Stimulated activated CD4-positive, alpha-beta T cell treated with anti-CD3 and anti-CD28 coated beads, Interleukin-12 subunit alpha, Interleukin-12 subunit beta, amount 100 ng/mL, for 48 hours (primary cell): ENCODE results near the gene SLC9C1.

Experiments
- DNase-seq, 3 donors: peaks; one replicate each; pipeline ENCODE4 v3.0.0-alpha.2; 2020; ENCODE audit warnings: low read depth in 2 of 3, low spot score in 1 of 3

The SLC9C1 gene

GRCh38 chr3:112115806-112116383, 178.1 kb downstream of the SLC9C1 start:
- DNase-seq: no peak

GRCh38 chr3:112115161-112115739, 178.8 kb downstream of the SLC9C1 start:
- DNase-seq: no peak

DNA sequence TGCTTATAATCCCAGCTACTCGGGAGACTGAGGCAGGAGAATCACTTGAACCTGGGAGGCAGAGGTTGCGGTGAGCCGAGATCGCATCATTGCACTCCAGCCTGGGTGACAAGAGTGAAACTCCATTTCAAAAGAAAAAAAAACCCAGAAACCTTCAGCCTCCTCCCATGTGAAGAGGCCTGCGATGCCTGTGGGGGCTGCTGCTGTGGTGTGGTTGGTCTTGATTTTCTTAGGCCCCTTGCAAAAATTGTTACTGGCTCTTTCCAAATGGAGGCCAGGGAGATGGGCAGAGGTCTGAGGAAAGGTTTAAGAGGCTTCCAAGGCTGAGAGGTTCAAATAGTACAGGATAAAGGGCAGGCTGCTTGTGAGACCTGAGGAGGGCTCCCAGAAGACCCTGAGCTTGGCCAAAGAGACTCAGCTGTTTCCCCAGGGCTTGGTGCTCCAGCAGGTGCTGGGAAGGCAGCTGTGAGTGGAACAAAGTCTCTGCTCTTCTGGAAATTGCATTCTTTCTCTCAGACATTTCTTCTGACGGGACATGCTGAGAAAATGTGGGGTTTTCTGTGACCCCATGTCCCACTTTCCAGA, 179.3 kb downstream of the SLC9C1 start:
- DNase-seq: no peak

DNA sequence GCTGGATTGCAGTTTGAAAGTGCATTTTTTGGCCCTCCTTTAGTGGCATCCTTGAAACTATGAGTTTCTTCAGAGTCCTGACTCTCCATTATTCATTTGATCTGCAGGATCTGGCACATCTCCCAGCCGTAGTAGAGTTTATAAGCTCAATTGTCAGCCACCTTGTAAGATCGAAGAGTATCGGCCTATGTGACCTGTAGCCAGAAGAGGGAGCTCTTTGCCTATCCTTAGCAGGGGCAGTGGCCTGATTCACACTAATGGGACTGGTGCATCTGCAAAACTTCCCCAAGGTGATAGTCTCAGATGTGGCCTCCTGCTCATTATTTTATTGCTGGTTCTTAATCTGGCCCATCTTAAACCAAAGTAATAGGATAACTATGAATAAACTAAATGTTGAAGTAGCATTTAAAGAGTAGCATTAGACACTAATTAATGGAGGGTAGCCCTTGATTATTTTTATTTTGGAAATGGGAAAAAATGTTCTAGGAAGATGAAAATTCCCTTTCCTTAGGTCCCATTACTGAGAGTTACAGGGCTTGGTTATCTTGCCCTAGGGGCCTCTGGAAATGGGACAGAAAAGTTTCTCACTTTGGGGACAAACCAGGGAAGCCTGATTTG, 182.1 kb downstream of the SLC9C1 start:
- peak; percentile 33 to 58 (median 39) for DNase-seq

GRCh38 chr3:112109322-112109721, 184.7 kb downstream of the SLC9C1 start:
- no peak for DNase-seq

GRCh38 chr3:112104774-112105173, 189.2 kb downstream of the SLC9C1 start:
- DNase-seq: no peak

DNA sequence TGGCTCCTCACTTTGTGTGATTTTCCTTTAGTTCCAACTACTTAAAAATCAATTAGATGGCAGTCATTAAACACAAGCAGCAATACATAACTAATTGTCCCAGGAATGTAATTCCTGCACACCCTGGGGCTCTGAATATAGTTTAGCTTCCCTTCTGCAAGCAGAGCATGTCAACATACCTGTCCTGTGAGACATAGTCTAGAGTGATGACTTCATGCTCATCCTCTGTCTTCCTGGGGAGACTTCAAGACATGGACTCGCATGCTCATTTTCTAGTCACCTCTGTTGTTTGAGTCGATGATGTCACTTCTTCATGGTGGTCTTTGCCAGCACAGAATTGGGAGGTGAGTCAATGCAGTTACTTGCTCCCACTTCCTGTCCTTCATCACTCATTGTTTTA, 192.1 kb downstream of the SLC9C1 start:
- no peak for DNase-seq

DNA sequence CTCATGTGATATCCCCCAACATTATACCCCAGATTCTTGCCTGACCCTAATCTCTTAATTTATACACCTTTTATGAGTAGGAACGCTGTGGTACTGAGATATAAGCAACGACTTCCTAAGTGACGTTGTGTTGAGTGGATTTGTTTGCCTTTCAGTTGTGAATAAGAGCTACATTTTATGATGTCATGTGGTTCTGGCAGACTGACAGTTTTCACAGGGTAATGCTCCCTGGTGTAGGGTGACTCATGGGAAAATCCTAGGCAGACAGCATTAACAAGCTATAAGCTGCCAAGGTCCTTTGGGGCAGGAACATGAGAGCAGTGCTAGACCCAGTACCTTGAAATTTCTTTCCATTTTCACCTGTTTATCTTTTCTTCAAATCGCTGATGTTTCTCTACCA, 196.6 kb downstream of the SLC9C1 start:
- DNase-seq: peak in 1 of 3 donors; percentile 38

GRCh38 chr3:112096176-112096575, 197.8 kb downstream of the SLC9C1 start:
- DNase-seq: no peak

GRCh38 chr3:112095731-112096130, 198.3 kb downstream of the SLC9C1 start:
- DNase-seq: no peak

DNA sequence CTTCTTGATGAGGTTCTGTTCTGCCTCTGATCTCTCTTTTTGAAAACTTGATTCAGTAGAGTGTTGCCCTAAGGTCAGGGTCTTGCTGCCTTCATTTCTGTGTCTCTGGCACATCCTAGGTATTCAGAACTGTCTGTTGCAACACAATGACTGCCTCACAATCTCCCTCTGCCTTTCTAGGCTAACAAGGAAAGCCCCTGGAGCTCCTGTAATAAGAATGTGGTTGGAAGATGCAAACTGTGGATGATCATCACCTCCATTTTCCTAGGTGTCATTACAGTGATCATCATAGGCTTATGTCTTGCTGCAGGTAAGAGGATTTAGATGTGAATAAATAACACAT, 200.9 kb downstream of the SLC9C1 start:
- DNase-seq: no peak

- DNase-seq: no peak
Observed at GRCh38 chr3:112092496-112093179, 201.4 kb downstream of the SLC9C1 start.

DNA sequence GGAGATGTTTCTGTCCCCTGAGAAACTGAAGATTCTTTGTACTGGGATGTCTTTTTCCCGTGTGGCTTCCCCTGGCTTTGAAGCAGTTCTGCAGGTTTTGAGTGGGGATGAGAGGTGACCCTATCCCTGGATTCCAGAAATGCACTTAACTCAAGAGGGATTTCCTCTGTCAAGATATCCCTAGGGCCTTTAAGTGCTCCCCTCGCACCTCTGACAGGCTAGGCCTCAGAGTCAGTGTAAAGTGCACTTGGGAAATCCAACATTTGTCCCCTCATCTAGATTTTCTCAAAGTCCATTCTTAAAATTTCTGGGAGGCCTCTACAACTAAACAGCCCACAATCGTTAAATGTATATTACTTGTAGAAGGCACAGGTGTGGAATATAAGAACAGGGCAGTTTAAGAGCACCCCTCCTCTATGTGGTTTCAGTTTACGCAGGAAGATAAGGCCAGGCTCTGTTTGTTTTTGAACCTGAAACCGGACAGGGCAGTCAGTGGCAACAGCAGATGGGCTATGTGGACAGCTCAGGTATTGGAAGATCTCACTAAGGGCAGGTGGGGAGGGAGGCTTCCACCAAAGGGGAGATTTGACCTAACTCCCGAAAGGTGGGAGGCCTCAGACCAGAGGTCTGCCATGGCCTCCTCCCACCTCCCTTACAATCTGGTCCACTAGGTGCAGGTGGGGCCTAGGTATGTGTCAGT, 203.0 kb downstream of the SLC9C1 start:
- DNase-seq: no peak
